Cardiac fibroblast (primary cell): ENCODE data around the gene TNRC18.
"Not testable (repeated sequence)": the region's sequence is repeated elsewhere in the genome, so short reads cannot be mapped to it uniquely, and the experiment has no call there.

Experiments
- DNase-seq, 2 donors: peaks; one replicate each; pipeline versions ENCODE4 v3.0.0 to v3.0.0-alpha.2; 2010; ENCODE audit warnings: low read depth in 2 of 2
- H3K4me3 ChIP-seq, 2 donors: replicated peaks in 1 of 2; 1 replicate in 1 of 2; 2 replicates in 1 of 2; pipeline ENCODE4 v1.5.1; 2011; ENCODE audit warnings: low read depth in 2 of 2, low read length in 2 of 2, mild to moderate bottlenecking in 2 of 2, moderate library complexity in 1 of 2
- CTCF ChIP-seq: IDR thresholded peaks from one replicate; pipeline ENCODE4 v1.5.1; 2011; ENCODE audit warnings: low read depth, mild to moderate bottlenecking, low read length, inconsistent platforms

Gene TNRC18

GRCh38 chr7:5423306-5423975 lies at the start of gene TNRC18:
TNRC18 (minus strand) TSS chr7:5423834; CDS start chr7:5421246, 2,588 bp downstream.
- peak within 1 kb of the TSS; percentile 74 to 93 for H3K4me3 ChIP-seq
- TF ChIP-seq CTCF, result no peak
- no peak for DNase-seq

- no peak for DNase-seq
- H3K4me3 ChIP-seq, result no peak overlapping the region
- no peak for TF ChIP-seq CTCF
These were observed 49.0 kb upstream of the TNRC18 start for GRCh38 chr7:5472432-5473315.

- H3K4me3 ChIP-seq, DNase-seq: not testable (repeated sequence)
These were observed 48.0 kb upstream of the TNRC18 start for GRCh38 chr7:5471623-5472022.

- H3K4me3 ChIP-seq, result no peak overlapping the region
- peak in 1 of 2 donors; percentile 42 for DNase-seq
- TF ChIP-seq CTCF, result no peak
These were observed 47.2 kb upstream of the TNRC18 start for GRCh38 chr7:5470816-5471215.

- no peak for TF ChIP-seq CTCF
- no peak for DNase-seq
- H3K4me3 ChIP-seq, result no peak overlapping the region
These were observed 46.5 kb upstream of the TNRC18 start for GRCh38 chr7:5470167-5470532.

- DNase-seq, result no peak
- H3K4me3 ChIP-seq, result no peak overlapping the region
- TF ChIP-seq CTCF, result no peak
These were observed 45.9 kb upstream of the TNRC18 start for GRCh38 chr7:5469375-5470166.

- H3K4me3 ChIP-seq, result no peak overlapping the region
- no peak for DNase-seq
- no peak for TF ChIP-seq CTCF
These were observed 44.0 kb upstream of the TNRC18 start for GRCh38 chr7:5467645-5468044.
